ENCODE data around the gene DCAF10. TPM values are rescaled to one million over a fixed set of nuclear protein-coding genes. Genes with fewer than 3 reads are reported as not detected.

Gene DCAF10
- total and polyA plus RNA-seq, 2 of the 13 experiments (the other 11 are each of a cell fraction or from before 2014, with no cell fraction given): 9.2 to 20.3 TPM

GRCh38 chr9:37788332-37788731, 12.3 kb upstream of the DCAF10 start:
- no peak for FAIRE-seq
- Histone ChIP-seq H3K27me3 (ENCODE audit: control insufficient read depth in 1 of 2, insufficient read depth in 2 of 2, low read length in 2 of 2) (no peaks in the 10 kb centered on the region), H3K4me3 (replicated peaks in 1 of 3; ENCODE audit: insufficient read depth in 1 of 3, low read depth in 2 of 3, low read length in 3 of 3) (no peak overlapping the region), H2AFZ (ENCODE audit: low read length) (no peak overlapping the region), H3K4me1 (ENCODE audit: insufficient read depth, low read length) (peaks cover 25% of the 10 kb centered on the region), H3K79me2 (ENCODE audit: insufficient read depth, low read length) (peaks cover 18% of the 10 kb centered on the region), H3K9me3 (ENCODE audit: low read length) (no peaks in the 10 kb centered on the region), H3K9ac (ENCODE audit: insufficient read depth, low read depth, low read length) (no peak overlapping the region), H4K20me1 (ENCODE audit: insufficient read depth, low read length) (no peaks in the 10 kb centered on the region), H3K27ac (ENCODE audit: extremely low read length, insufficient read depth, low read length) (peak overlapping the region; percentile 17), H3K36me3 (replicated peaks in 1 of 2; ENCODE audit: control insufficient read depth in 1 of 2, insufficient read depth in 2 of 2, low read length in 2 of 2) (peaks cover 0 to under 1% of the 10 kb centered on the region in 2 experiments; a peak in 2 of 5 replicates), H3K4me2 (ENCODE audit: low read depth, low read length) (peak overlapping the region; percentile 26; the same call in 1 of the 2 replicates)
- no peak for ATAC-seq
- TF ChIP-seq CEBPB (IDR thresholded peaks at IDR 0.05; ENCODE audit: borderline replicate concordance, low read depth, low read length) (peak; percentile 74; the same call in 1 of the 2 replicates), NFE2L2 (IDR thresholded peaks at IDR 0.05; ENCODE audit: low read length) (no peak), ARID4A (CRISPR knock-in tag; IDR thresholded peaks at IDR 0.05; ENCODE audit: borderline replicate concordance) (no peak), ZNF124 (CRISPR knock-in tag; IDR thresholded peaks at IDR 0.05) (no peak), CEBPG (CRISPR knock-in tag; IDR thresholded peaks at IDR 0.05) (peak; percentile 40; the same call in 1 of the 2 replicates), ZFAT (CRISPR knock-in tag; conservative IDR thresholded peaks at IDR 0.05) (no peak), ZNF512B (CRISPR knock-in tag; IDR thresholded peaks at IDR 0.05; ENCODE audit: borderline replicate concordance) (no peak), HNF4A (CRISPR knock-in tag; IDR thresholded peaks at IDR 0.05) (peak; percentile 54; the same call in 1 of the 2 replicates), ZNF761 (CRISPR knock-in tag; conservative IDR thresholded peaks at IDR 0.05) (no peak)
- in situ Hi-C loops (cut with HindIII; ENCODE audit: extremely low pct_ligation_motif_present, low pct_unique_long_range_greater_than_20kb): no loop called here
- ChIA-PET POLR2A (interaction anchor here (0.8 kb wide), 1 partner anchor 13 kb away, joined by 3 read pairs; the partner anchor contains the start of gene DCAF10), CTCF (ENCODE audit: low intra/inter-chr PET ratio, low total read pairs) (no interaction called here)
- DNase-seq (ENCODE audit: low spot score): no peak
- 21% methylated on average over 6 of the region's 6 CpGs for WGBS (ENCODE audit: low lambda C conversion rate)
- intact Hi-C loops (cut with micrococcal nuclease; ENCODE audit: unreplicated experiment): loop anchor here (5.0 to 10.0 kb wide), 2 partner anchors 114 to 304 kb away; partner anchors contain the start of genes POLR1E and SLC25A51
- no TSS peak for BruUV-seq (replicated peaks)

All from HepG2 (cell line).